GM18907 (cell line): ENCODE measurements around the gene NHEJ1.
A peak's percentile ranks its signal among the peaks of the same experiment; 100 is the strongest.

Experiments
- ATAC-seq: cut with Tn5 transposase; IDR thresholded peaks from one replicate; pipeline ENCODE4 v1.9.1; 2021; ENCODE audit warnings: mild to moderate bottlenecking, moderate library complexity; ENCODE audit not compliant: unreplicated experiment

The NHEJ1 gene

GRCh38 chr2:219183151-219183772 is 22.6 kb upstream of the NHEJ1 start:
- no peak for ATAC-seq

GRCh38 chr2:219182331-219183150 is 21.9 kb upstream of the NHEJ1 start:
- no peak for ATAC-seq

GRCh38 chr2:219181531-219181930 is 20.9 kb upstream of the NHEJ1 start:
- ATAC-seq: no peak

GRCh38 chr2:219180961-219181360 is 20.3 kb upstream of the NHEJ1 start:
- ATAC-seq: no peak

GRCh38 chr2:219179601-219180465 is 19.2 kb upstream of the NHEJ1 start:
- no peak for ATAC-seq

- peak; percentile 18 for ATAC-seq
Observed at GRCh38 chr2:219178377-219179175, 18.0 kb upstream of the NHEJ1 start.

- ATAC-seq: peak; percentile 47
Observed at GRCh38 chr2:219177552-219178376, 17.1 kb upstream of the NHEJ1 start, which contains the start of gene RETREG2. TSS of gene RETREG2 (plus strand) at chr2:219178275. CDS start at chr2:219178353, 78 bp downstream.

GRCh38 chr2:219176818-219177551 is 16.4 kb upstream of the NHEJ1 start, which contains the start of gene CNPPD1:
TSS of gene CNPPD1 (minus strand) at chr2:219176925. CDS start at chr2:219176828, 97 bp downstream.
- peak; percentile 66 for ATAC-seq

- ATAC-seq: peak; percentile 41
Observed at GRCh38 chr2:219175928-219176817, 15.6 kb upstream of the NHEJ1 start.

- no peak for ATAC-seq
Observed at GRCh38 chr2:219175486-219175885, 14.9 kb upstream of the NHEJ1 start.

- no peak for ATAC-seq
Observed at GRCh38 chr2:219174801-219175200, 14.2 kb upstream of the NHEJ1 start.

GRCh38 chr2:219174146-219174545 is 13.5 kb upstream of the NHEJ1 start:
- no peak for ATAC-seq

GRCh38 chr2:219173176-219173575 is 12.6 kb upstream of the NHEJ1 start:
- ATAC-seq: no peak

- ATAC-seq: no peak
Observed at GRCh38 chr2:219172231-219173154, 11.9 kb upstream of the NHEJ1 start.

- no peak for ATAC-seq
Observed at GRCh38 chr2:219171231-219171651, 10.6 kb upstream of the NHEJ1 start.

GRCh38 chr2:219169930-219170654 is 9.5 kb upstream of the NHEJ1 start, which contains the start of gene SLC23A3:
TSS of gene SLC23A3 (minus strand) at chr2:219170029. CDS start at chr2:219169984, 45 bp downstream.
- ATAC-seq: no peak
